ENCODE measurements around the gene ANTXR1. TPM values are rescaled to one million over a fixed set of nuclear protein-coding genes. Genes with fewer than 3 reads are reported as not detected.

The ANTXR1 gene
- total RNA-seq, 4 donors from 2014 or later: 52.8 to 116 (median 98.9) TPM

DNA sequence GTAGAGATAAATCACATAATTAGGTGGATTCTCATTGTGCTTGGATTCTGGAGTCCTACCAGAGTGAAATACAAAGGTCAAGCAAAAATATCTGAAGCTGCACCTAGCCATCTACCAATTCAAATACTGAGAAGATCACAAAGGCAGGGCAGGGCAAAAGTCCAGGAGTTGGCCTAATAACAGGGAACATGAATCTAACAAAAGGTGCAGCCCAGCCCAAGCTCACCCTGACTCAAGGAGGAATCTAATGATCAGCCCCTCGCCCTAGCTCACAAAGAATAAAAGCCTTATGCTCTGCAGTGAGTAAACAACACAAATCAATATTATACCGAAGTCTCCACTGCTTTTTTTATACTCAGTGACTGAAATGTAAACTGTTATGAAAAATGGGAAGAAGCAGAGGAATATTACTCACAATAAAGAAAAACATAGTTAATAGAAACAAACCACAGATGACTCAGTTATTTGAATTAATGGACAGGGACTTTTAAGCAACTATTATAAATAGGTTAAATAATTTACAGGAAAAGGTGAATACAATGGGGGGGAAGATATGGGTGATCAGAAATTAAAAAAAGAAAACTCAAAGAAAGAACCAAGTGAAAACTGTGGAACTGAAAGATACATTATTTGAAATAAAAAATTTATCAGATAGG lies 49.5 kb downstream of the ANTXR1 start:
- WGBS, 2 donors (ENCODE audit: low coverage in 1 of 2): 29 to 43% methylated on average over 1 to 2 of the region's 2 CpGs
- TF ChIP-seq CTCF (IDR thresholded peaks at IDR 0.05): no peak
- TF ChIP-seq POLR2A (IDR thresholded peaks at IDR 0.05): no peak
- no peak for TF ChIP-seq EP300 (IDR thresholded peaks at IDR 0.05)
- no peak for TF ChIP-seq POLR2AphosphoS5 (IDR thresholded peaks at IDR 0.05)
- H3K36me3 ChIP-seq: no peaks in the 10 kb centered on the region
- H3K27ac ChIP-seq: peak overlapping the region in 1 of 4 donors; percentile 37
- H3K27me3 ChIP-seq: no peaks in the 10 kb centered on the region
- no peak for ATAC-seq
- no peaks in the 10 kb centered on the region for H3K9me3 ChIP-seq
- peaks cover 10 to 64% (median 21%) of the 10 kb centered on the region in 3 donors for H3K4me1 ChIP-seq
- no peak overlapping the region for H3K4me3 ChIP-seq

DNA sequence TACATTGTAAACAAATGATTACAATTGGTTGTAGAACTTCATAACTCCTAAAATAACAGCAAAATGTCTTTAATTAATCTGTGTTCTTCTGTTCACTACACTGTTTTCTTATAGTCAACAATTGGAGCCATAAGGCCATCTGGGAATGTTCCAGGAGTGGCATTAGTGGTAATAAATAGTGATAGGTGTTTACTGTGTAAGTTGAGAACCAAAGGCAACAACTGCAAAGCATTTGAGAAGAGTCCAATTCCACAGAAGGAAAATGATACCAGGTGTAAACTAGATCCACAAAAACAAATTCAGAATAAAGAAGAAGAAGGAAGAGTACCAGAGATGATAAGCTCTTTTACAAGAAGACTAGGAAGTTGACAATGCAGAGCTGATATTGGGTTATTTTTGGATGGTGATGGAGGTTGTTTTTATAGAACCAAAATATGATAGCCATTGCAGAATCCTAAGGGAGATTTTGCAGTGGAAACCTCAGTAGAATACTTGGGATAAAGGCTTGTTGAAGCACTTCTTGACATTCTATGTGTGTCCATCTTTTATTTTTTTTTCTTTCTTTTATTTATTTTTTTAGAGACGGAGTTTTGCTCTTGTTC lies 52.9 kb downstream of the ANTXR1 start:
- WGBS, 2 donors (ENCODE audit: low coverage in 1 of 2): 20 to 33% methylated on average over 1 of the region's 1 CpG
- peaks cover 13 to 65% (median 15%) of the 10 kb centered on the region in 3 donors for H3K4me1 ChIP-seq
- no peak for ATAC-seq

DNA sequence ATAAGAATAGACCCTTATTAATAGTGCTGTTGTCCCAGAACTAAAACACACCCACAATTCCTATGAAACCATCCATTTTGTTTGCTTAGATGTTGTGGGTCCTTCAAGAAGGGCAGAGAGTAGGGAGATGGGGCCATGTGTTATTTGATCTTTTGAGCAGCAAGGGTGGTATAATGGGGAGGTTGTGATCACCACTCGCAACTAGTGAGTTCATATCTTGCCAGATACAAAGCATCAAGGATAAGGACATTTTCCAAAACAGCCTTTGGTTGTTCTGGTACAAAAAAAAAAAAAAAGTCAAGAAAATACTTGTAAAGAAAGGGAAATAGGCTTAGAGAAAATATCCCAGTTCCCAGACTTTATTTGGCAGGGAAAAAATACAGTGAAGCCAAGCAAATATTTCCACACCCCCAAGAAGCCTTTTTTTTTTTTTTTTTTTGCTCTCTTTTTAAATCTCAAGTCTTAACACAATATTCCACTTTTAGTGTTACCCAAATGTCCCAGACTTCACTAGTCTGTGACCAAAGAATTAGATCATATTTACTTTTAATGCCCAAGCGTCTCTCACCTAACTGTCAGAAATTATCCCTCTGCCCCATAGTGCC lies 54.1 kb downstream of the ANTXR1 start:
- Histone ChIP-seq H3K4me3 (no peak overlapping the region), H3K9me3 (no peaks in the 10 kb centered on the region), H3K27ac (peak overlapping the region; percentile 53 to 69 (median 62)), H3K36me3 (no peaks in the 10 kb centered on the region), H3K4me1 (peaks cover 7 to 54% (median 10%) of the 10 kb centered on the region in 3 donors), H3K27me3 (no peaks in the 10 kb centered on the region)
- TF ChIP-seq EP300 (IDR thresholded peaks at IDR 0.05) (no peak), POLR2A (IDR thresholded peaks at IDR 0.05) (no peak)
- WGBS, 2 donors (ENCODE audit: low coverage in 1 of 2): 42 to 47% methylated on average over 2 of the region's 2 CpGs
- ATAC-seq: peak; percentile 19

More for the DNA sequence above, 52.9 kb downstream of the ANTXR1 start:
- Histone ChIP-seq H3K9me3 (no peaks in the 10 kb centered on the region), H3K27me3 (no peaks in the 10 kb centered on the region), H3K4me3 (no peak overlapping the region), H3K36me3 (no peaks in the 10 kb centered on the region), H3K27ac (no peak overlapping the region)
- no peak for TF ChIP-seq CTCF (IDR thresholded peaks at IDR 0.05)
- TF ChIP-seq POLR2AphosphoS5 (IDR thresholded peaks at IDR 0.05): no peak
- no peak for TF ChIP-seq EP300 (IDR thresholded peaks at IDR 0.05)
- TF ChIP-seq POLR2A (IDR thresholded peaks at IDR 0.05): no peak

DNA sequence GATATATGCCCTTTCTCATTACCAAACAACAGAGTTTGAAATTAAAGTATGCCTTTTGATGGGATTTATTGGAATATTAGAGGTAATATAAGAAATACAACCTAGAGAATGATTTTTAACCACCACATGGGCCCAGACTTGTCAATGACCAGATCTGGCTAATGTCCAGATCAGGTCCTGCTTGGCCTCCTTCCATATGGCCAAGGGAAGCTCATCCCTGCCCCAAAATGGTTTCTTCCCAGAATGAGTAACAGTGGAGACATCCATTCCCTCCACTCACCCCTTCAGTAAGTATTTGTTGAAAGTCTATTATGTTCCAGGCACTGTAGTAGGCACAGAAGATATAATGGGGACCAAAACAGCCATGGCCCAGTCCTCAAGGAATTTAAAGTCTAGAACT lies 54.9 kb downstream of the ANTXR1 start:
- Histone ChIP-seq H3K36me3 (no peaks in the 10 kb centered on the region), H3K4me1 (peaks cover 5 to 54% (median 8%) of the 10 kb centered on the region in 3 donors), H3K4me3 (no peak overlapping the region), H3K27me3 (no peaks in the 10 kb centered on the region), H3K9me3 (no peaks in the 10 kb centered on the region), H3K27ac (peak overlapping the region in 3 of 4 donors; percentile 46 to 69 (median 69))
- TF ChIP-seq POLR2A (IDR thresholded peaks at IDR 0.05) (no peak), CTCF (IDR thresholded peaks at IDR 0.05) (no peak), POLR2AphosphoS5 (IDR thresholded peaks at IDR 0.05) (no peak), EP300 (IDR thresholded peaks at IDR 0.05) (no peak)
- no peak for ATAC-seq

DNA sequence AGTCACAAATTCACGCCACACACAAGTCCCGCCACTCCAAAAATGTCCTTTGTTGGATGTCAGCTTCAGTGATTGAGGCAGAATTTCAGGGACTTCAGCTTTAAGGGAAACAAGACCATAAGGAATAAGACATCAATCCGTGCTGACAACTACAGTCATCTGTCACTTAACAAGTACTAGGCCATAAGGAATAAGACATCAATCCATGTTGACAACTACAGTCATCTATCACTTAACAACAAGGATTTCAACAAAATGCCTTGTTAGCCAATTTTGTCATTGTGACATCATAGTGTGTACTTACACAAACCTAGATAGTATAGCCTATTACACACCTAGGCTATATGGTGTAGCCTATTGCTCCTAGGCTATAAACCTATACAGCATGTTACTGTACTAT lies 58.0 kb downstream of the ANTXR1 start:
- Histone ChIP-seq H3K9me3 (no peaks in the 10 kb centered on the region), H3K4me3 (no peak overlapping the region), H3K36me3 (peaks cover 0 to 7% of the 10 kb centered on the region in 2 donors), H3K4me1 (peaks cover 8 to 74% (median 10%) of the 10 kb centered on the region in 3 donors), H3K27me3 (no peaks in the 10 kb centered on the region), H3K27ac (peak overlapping the region in 2 of 4 donors; percentile 12 to 63)
- WGBS, 2 donors (ENCODE audit: low coverage in 1 of 2): 93 to 96% methylated on average over 3 of the region's 3 CpGs
- no peak for TF ChIP-seq EP300 (IDR thresholded peaks at IDR 0.05)
- TF ChIP-seq POLR2A (IDR thresholded peaks at IDR 0.05): no peak
- TF ChIP-seq CTCF (IDR thresholded peaks at IDR 0.05): no peak
- TF ChIP-seq POLR2AphosphoS5 (IDR thresholded peaks at IDR 0.05): no peak
- no peak for ATAC-seq

Measured in gastroesophageal sphincter (tissue), 4 donors.